ENCODE data around the gene AGPS.
"Not testable (repeated sequence)": the region's sequence is repeated elsewhere in the genome, so short reads cannot be mapped to it uniquely, and the experiment has no call there.

Gene AGPS

DNA sequence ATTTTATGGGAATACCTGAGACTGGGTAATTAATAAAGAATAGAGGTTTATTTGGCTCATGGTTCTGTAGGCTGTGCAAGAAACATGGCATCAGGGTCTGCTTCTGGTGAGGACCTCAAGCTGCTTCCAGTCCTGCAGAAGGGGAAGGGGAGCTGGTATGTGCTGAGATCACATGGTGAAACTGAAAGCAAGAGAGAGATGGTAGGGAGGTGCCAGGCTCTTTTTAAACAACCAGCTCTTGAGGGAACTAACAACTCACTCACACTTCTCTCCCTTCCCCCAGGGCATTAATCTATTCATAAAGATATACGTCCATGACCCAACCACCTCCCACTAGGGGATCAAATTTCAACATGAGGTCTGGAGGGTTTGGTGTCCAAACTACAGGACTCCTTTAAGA is 40.1 kb downstream of the AGPS start:
- TF ChIP-seq, protein P1, sequence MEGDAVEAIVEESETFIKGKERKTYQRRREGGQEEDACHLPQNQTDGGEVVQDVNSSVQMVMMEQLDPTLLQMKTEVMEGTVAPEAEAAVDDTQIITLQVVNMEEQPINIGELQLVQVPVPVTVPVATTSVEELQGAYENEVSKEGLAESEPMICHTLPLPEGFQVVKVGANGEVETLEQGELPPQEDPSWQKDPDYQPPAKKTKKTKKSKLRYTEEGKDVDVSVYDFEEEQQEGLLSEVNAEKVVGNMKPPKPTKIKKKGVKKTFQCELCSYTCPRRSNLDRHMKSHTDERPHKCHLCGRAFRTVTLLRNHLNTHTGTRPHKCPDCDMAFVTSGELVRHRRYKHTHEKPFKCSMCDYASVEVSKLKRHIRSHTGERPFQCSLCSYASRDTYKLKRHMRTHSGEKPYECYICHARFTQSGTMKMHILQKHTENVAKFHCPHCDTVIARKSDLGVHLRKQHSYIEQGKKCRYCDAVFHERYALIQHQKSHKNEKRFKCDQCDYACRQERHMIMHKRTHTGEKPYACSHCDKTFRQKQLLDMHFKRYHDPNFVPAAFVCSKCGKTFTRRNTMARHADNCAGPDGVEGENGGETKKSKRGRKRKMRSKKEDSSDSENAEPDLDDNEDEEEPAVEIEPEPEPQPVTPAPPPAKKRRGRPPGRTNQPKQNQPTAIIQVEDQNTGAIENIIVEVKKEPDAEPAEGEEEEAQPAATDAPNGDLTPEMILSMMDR (IDR thresholded peaks at IDR 0.05; ENCODE audit: extremely low read depth, insufficient read depth, missing control alignments), result no peak
- DNase-seq (ENCODE audit: low spot score), result no peak
- in situ Hi-C loops (cut with MboI; ENCODE audit: low pct_unique_long_range_greater_than_20kb, low sequenced_read_pairs, unreplicated experiment), result no loop called here

DNA sequence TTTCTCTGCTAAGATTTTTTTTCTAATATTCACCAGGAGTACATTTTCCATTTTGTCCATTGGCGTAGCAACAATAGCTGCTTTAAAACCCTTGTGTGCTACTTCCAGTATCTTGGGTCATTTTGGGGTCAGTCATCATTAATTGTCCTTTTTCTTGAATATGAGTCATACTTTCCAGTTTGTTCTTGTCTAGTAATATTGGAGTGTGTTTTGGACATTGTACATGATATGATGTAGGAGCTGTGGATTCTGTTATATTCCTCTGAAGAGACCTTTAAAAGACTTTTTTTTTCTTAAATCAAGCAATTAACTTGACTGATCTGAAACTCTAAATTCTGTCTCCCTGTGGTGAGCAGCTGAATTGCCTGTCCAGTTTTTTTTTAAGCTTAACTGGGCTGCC is 40.8 kb downstream of the AGPS start:
- in situ Hi-C loops (cut with MboI; ENCODE audit: low pct_unique_long_range_greater_than_20kb, low sequenced_read_pairs, unreplicated experiment), result no loop called here
- no peak for DNase-seq (ENCODE audit: low spot score)
- TF ChIP-seq, protein P1 (IDR thresholded peaks at IDR 0.05; ENCODE audit: extremely low read depth, insufficient read depth, missing control alignments), result no peak

DNA sequence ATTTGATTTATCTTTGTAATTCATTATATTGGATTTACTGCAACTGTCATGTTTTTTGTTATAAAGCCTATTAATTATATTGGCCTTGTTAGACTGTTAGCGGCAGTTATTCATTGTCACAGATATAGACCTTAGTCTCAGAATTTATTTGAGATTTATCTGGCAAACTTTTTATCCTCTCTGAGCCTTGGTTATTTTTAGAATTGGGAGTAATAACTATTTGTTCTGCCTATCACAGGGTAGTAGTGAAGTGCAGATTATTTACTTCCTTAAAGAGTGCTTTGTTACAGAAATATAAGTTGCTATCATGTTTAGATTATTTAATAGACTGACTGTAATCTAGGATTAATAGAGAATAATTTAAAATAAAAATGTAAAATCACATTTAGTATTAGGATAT is 41.9 kb downstream of the AGPS start:
- TF ChIP-seq, protein P1 (IDR thresholded peaks at IDR 0.05; ENCODE audit: extremely low read depth, insufficient read depth, missing control alignments), result no peak
- in situ Hi-C loops (cut with MboI; ENCODE audit: low pct_unique_long_range_greater_than_20kb, low sequenced_read_pairs, unreplicated experiment), result no loop called here
- DNase-seq (ENCODE audit: low spot score), result no peak

DNA sequence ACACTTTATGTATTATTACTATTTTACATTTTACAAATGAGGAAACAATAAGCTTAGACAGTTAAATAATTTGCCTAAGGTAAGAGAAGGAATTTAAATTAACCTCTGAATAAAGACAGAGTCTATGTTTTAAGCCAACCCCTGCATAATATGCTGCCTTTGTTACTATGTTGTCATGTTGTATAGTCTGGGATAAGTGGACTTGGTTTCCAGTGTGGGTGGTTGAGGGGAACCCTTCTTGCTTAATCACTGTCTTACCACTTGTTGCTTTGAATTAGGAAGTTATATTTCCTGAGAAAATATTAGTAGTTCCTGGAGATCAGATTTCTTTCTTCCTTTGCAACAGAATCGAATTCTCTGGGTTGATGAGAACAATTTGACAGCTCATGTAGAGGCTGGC is 52.6 kb downstream of the AGPS start:
- TF ChIP-seq, protein P1 (IDR thresholded peaks at IDR 0.05; ENCODE audit: extremely low read depth, insufficient read depth, missing control alignments), result no peak
- DNase-seq (ENCODE audit: low spot score), result no peak
- in situ Hi-C loops (cut with MboI; ENCODE audit: low pct_unique_long_range_greater_than_20kb, low sequenced_read_pairs, unreplicated experiment), result no loop called here

DNA sequence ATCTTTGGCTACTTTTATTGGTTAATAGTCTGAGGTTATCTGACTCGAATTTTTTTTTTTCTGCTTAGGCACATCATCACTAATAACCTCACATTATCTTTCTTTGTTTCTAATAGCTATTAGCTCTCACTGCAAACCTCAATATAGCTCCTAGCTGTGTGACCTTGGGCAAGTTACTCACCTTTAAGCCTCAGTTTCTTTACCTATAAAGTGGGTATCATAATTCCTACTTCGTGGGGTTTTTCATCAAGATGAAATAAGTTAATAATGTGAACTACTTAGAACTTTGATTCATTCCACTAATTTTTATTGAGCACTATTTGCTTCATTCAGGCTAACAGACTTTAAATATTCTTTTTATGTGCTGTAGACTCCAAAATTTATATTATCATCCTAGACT is 55.5 kb downstream of the AGPS start:
- TF ChIP-seq, protein P1 (IDR thresholded peaks at IDR 0.05; ENCODE audit: extremely low read depth, insufficient read depth, missing control alignments), result no peak
- in situ Hi-C loops (cut with MboI; ENCODE audit: low pct_unique_long_range_greater_than_20kb, low sequenced_read_pairs, unreplicated experiment), result no loop called here
- no peak for DNase-seq (ENCODE audit: low spot score)

DNA sequence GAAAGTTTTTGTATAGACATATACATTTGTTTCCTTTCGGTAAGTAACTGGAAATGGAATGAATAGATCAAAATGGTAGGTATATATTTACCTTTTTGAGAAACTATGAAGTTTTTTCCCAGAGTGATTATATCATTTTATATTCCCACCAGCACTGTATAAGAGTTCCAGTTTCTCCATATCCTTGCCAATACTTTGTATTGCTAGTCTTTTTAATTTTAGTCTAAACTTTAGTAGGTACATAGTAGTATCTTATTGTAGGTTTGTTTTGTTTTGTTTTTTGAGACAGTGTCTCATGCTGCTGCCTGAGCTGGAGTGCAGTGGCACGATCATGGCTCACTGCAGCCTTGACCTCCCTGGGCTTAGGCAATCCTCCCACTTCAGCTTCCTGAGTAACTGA is 56.6 kb downstream of the AGPS start:
- in situ Hi-C loops (cut with MboI; ENCODE audit: low pct_unique_long_range_greater_than_20kb, low sequenced_read_pairs, unreplicated experiment), result no loop called here
- TF ChIP-seq, protein P1 (IDR thresholded peaks at IDR 0.05; ENCODE audit: extremely low read depth, insufficient read depth, missing control alignments), result no peak
- DNase-seq (ENCODE audit: low spot score), result no peak

DNA sequence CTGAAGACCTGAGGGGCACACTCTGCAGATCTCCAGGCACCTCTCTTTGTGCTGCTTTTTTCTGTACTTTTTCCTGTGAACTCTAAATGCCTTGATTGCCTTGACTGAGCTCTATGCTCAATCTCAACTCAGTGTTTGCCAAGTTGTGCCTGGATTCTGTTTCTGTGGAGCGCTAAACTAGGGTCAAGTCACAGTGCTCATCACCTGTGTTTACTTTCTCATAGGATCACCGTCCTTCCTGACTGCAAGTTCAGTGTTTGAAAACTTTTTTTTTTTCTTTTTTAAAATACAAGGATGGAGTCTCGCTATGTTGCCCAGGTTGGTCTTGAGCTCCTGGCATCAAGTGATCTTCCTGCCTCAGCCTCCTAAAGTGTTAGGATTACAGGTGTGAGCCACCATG is 62.6 kb downstream of the AGPS start:
- no peak for DNase-seq (ENCODE audit: low spot score)
- in situ Hi-C loops (cut with MboI; ENCODE audit: low pct_unique_long_range_greater_than_20kb, low sequenced_read_pairs, unreplicated experiment), result no loop called here
- TF ChIP-seq, protein P1 (IDR thresholded peaks at IDR 0.05; ENCODE audit: extremely low read depth, insufficient read depth, missing control alignments), result no peak

DNA sequence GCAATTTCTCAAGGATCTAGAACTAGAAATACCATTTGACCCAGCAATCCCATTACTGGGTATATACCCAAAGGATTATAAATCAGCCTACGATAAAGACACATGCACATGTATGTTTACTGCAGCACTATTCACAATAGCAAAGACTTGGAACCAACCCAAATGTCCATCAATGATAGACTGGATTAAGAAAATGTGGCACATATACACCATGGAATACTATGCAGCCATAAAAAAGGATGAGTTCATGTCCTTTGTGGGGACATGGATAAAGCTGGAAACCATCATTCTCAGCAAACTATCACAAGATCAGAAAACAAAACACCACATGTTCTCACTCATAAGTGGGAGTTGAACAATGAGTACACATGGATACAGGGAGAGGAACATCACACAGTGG is 67.2 kb downstream of the AGPS start:
- in situ Hi-C loops (cut with MboI; ENCODE audit: low pct_unique_long_range_greater_than_20kb, low sequenced_read_pairs, unreplicated experiment); DNase-seq (ENCODE audit: low spot score): not testable (repeated sequence)

Data from GM13977 (cell line).